ENCODE results near the gene IPO4. TPM values are rescaled to one million over a fixed set of nuclear protein-coding genes. Genes with fewer than 3 reads are reported as not detected.
A peak's percentile ranks its signal among the peaks of the same experiment; 100 is the strongest.

IPO4 gene
- total RNA-seq, 4 donors from 2014 or later: 25.1 to 40.0 (median 32.6) TPM

DNA sequence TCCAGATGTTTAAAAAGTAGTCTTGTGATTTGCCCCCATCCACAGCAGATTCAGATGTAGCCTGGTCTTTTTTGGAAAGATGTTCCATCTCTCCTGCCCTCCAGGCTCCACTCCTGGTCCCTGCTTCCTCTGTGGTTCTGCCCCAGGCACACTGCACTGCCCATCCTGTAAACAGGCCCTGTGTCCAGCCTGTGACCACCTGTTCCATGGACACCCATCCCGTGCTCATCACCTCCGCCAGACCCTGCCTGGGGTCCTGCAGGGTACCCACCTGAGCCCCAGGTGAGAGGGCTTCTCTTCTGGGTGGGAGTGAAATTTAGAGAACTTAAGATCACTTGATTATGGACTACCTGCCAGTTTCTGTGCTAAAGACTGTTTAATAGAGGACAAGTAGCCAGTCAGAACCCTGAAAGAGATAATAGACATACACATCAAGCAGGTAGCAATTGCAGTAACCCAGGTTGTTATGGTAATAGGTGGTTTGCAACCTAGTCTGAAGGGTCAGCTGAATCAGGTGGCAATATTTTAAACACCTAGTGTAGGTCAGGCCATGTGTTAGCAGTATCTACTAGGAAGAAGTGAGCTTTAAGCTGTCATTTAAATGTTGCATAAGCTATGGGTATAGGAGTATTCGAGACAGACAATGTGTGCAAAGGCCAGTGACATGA is 39.2 kb downstream of the IPO4 start:
- 87 to 100% methylated on average over 3 of the region's 3 CpGs for WGBS, 2 donors
- intact Hi-C loops (cut with DNase I; ENCODE audit: low total_unique reads): no loop called here

GRCh38 chr14:24147761-24148428 is 40.7 kb downstream of the IPO4 start:
- peak overlapping the region; percentile 94 for H3K4me3 ChIP-seq (ENCODE audit: low read depth, poor library complexity, severe bottlenecking)
- peak in 1 of 2 donors; percentile 82 for DNase-seq (ENCODE audit: low spot score in 2 of 2)
- no peak for TF ChIP-seq CTCF (IDR thresholded peaks at IDR 0.05)
- TF ChIP-seq POLR2A (IDR thresholded peaks at IDR 0.05): no peak
- WGBS, 2 donors: 4 to 12% methylated on average over 15 to 25 of the region's 29 CpGs
- intact Hi-C loops (cut with DNase I; ENCODE audit: low total_unique reads): no loop called here

More for the DNA sequence above, 39.2 kb downstream of the IPO4 start:
- no peak for DNase-seq (ENCODE audit: low spot score in 2 of 2)
- TF ChIP-seq CTCF (IDR thresholded peaks at IDR 0.05) (no peak), POLR2A (IDR thresholded peaks at IDR 0.05) (no peak)
- no peak overlapping the region for H3K4me3 ChIP-seq (ENCODE audit: low read depth, poor library complexity, severe bottlenecking)

GRCh38 chr14:24146978-24147760 is 41.4 kb downstream of the IPO4 start, which contains the start of gene RNF31:
Gene RNF31 (plus strand): TSS chr14:24147498. CDS start chr14:24147699, 201 bp downstream.
- H3K4me3 ChIP-seq (ENCODE audit: low read depth, poor library complexity, severe bottlenecking): peak within 1 kb of the TSS; percentile 94
- WGBS, 2 donors: 1% methylated on average over 34 to 45 of the region's 57 CpGs
- intact Hi-C loops (cut with DNase I; ENCODE audit: low total_unique reads): no loop called here

DNA sequence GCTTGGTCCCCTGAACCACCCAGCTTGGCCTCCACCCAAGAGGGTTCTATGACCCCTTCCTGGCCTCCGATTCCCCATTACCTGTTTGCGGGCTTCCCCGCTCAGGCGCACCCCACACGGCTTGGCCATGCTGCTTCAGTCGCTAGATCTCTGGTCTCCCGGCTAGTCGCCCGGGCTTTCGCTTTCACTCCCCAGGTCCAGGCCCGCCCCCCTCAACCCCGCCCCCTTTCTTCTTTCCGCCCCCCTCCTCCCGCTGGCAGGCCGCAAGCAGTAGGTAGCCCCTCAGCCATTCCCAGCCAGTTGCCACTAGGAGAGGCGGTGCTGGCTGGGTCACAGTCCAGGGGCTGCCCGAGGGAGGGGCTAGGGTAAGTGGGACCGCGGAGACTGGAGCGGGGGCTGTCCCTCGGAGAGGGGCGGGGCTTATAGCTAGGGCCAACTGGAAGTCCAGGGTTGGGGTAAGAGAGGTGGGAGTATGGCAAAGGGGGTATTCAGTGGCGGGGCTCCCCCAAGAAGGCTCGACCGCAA is 42.1 kb downstream of the IPO4 start, which contains the start of gene PSME2:
PSME2 (minus strand) TSS at position 158 of the 525 bp plus-strand sequence; CDS start at position 129, 29 bp downstream.
- TF ChIP-seq POLR2A (IDR thresholded peaks at IDR 0.05) (no peak), CTCF (IDR thresholded peaks at IDR 0.05) (peak in 1 of 3 donors; percentile 14)
- H3K4me3 ChIP-seq (ENCODE audit: low read depth, poor library complexity, severe bottlenecking): peak within 1 kb of the TSS; percentile 94
- 1 to 2% methylated on average over 20 to 25 of the region's 25 CpGs for WGBS, 2 donors
- DNase-seq (ENCODE audit: low spot score in 2 of 2): peak; percentile 92 to 98
- intact Hi-C loops (cut with DNase I; ENCODE audit: low total_unique reads): no loop called here

More at GRCh38 chr14:24146978-24147760, 41.4 kb downstream of the IPO4 start, which contains the start of gene RNF31:
- peak; percentile 99 to 100 for DNase-seq (ENCODE audit: low spot score in 2 of 2)
- no peak for TF ChIP-seq POLR2A (IDR thresholded peaks at IDR 0.05)
- TF ChIP-seq CTCF (IDR thresholded peaks at IDR 0.05): no peak

- H3K4me3 ChIP-seq (ENCODE audit: low read depth, poor library complexity, severe bottlenecking): peak overlapping the region; percentile 63
- TF ChIP-seq POLR2A (IDR thresholded peaks at IDR 0.05) (no peak), CTCF (IDR thresholded peaks at IDR 0.05) (no peak)
- DNase-seq (ENCODE audit: low spot score in 2 of 2): no peak
- intact Hi-C loops (cut with DNase I; ENCODE audit: low total_unique reads): no loop called here
- WGBS, 2 donors: 10 to 11% methylated on average over 9 of the region's 9 CpGs
These were observed 42.7 kb downstream of the IPO4 start for GRCh38 chr14:24145690-24146452.
